HG02588 (cell line): Measurements from ENCODE around the gene CES3.
"Not testable (repeated sequence)": the region's sequence is repeated elsewhere in the genome, so short reads cannot be mapped to it uniquely, and the experiment has no call there.

Source experiments
- ATAC-seq: cut with Tn5 transposase; IDR thresholded peaks from one replicate; pipeline ENCODE4 v1.9.1; 2021; ENCODE audit warnings: mild to moderate bottlenecking, moderate library complexity; ENCODE audit not compliant: unreplicated experiment

The CES3 gene

DNA sequence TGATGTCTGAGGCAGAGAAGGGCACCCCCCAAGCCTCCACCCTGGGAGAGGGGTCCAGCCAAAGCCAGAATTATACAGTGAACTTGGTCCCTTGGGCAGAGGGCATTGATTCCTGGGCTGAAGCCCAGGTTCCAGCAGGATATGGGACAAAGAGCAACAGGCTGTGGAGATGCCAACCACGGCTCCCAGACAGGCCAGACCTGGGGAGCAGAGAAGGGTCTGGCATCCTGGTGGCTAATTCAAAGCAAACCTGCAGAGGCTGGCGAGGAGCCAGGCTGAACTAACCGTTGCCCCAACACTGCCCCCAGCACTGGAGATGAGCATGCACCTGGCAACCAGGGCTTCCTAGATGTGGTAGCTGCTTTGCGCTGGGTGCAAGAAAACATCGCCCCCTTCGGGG lies 3.0 kb downstream of the CES3 start:
- no peak for ATAC-seq

DNA sequence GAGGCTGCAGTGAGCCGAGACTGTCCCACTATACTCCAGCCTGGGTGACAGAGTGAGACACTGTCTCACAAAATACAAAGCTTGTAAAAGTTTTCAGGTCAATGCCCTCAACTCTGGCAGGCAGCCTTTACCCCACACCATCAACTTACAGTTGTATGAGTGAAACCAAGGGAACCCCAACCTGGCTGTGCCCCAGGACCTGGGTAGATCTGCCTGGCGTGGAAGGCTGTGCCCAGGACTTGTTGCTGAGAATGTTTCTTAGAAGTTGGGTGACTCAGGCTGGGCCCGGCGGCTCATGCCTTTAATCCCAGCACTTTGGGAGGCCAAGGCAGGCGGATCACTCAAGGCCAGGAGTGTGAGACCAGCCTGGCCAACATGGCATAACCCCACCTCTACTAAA lies 7.8 kb downstream of the CES3 start:
- ATAC-seq, result no peak

DNA sequence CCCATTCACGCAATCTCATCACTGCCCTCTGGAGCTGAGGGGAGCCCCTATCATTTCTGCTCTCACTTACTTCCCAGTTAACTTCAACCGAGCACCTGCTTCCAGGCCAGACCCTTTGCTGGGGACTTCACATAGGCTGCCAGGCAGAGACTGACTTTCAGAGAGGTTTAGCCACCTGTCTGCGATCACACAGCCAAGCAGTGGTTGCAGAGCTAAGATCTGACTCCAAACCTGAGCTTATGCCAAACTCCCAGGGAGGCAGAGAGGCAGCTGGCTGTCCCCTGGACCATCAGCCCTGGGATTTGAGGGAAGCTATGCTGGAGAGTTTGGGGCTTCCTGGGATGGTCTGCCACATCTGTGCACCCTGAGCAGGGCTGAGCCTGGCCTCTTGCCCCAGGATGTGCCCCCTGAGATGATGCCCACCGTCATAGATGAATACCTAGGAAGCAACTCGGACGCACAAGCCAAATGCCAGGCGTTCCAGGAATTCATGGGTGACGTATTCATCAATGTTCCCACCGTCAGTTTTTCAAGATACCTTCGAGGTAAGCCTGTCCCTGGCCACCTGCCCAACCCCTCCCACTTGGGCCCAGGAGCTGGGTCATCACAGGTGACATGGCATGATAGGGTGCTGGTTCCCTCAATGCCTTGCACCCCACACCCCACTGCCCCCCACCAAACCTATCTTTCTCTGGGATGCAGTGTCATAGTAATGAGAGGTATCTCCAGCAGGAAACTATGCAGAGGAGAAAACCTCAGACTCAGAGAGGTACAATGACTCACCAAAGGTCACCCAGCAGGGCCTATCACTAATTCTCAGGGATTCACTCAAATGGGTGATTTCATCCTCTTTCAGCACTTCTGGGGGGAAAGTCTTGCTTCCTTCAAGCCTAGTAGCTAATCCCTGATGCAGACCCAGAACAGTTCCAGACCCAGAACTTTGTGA lies 10.0 kb downstream of the CES3 start:
- no peak for ATAC-seq

DNA sequence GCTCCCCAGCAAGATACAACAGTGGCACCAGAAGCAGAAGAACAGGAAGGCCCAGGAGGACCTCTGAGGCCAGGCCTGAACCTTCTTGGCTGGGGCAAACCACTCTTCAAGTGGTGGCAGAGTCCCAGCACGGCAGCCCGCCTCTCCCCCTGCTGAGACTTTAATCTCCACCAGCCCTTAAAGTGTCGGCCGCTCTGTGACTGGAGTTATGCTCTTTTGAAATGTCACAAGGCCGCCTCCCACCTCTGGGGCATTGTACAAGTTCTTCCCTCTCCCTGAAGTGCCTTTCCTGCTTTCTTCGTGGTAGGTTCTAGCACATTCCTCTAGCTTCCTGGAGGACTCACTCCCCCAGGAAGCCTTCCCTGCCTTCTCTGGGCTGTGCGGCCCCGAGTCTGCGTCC lies 11.9 kb downstream of the CES3 start:
- no peak for ATAC-seq

DNA sequence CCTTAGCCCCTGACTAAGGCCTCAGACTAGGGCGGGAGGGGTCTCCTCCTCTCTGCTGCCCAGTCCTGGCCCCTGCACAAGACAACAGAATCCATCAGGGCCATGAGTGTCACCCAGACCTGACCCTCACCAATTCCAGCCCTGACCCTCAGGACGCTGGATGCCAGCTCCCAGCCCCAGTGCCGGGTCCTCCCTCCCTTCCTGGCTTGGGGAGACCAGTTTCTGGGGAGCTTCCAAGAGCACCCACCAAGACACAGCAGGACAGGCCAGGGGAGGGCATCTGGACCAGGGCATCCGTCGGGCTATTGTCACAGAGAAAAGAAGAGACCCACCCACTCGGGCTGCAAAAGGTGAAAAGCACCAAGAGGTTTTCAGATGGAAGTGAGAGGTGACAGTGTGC lies 12.7 kb downstream of the CES3 start:
- ATAC-seq, result no peak

DNA sequence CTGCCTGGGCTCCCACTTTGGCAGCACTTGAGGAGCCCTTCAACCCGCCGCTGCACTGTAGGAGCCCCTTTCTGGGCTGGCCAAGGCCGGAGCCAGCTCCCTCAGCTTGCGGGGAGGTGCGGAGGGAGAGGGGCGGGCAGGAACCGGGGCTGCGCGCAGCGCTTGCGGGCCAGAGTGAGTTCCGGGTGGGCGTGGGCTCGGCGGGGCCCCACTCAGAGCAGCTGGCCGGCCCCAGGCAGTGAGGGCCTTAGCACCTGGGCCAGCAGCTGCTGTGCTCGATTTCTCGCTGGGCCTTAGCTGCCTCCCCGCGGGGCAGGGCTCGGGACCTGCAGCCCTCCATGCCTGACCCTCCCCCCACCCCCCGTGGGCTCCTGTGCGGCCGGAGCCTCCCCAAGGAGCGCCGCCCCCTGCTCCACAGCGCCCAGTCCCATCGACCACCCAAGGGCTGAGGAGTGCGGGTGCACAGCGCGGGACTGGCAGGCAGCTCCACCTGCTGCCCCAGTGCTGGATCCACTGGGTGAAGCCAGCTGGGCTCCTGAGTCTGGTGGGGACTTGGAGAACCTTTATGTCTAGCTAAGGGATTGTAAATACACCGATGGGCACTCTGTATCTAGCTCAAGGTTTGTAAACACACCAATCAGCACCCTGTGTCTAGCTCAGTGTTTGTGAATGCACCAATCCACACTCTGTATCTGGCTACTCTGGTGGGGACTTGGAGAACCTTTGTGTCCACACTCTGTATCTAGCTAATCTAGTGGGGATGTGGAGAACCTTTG lies 13.3 kb downstream of the CES3 start:
- not testable (repeated sequence) for ATAC-seq

DNA sequence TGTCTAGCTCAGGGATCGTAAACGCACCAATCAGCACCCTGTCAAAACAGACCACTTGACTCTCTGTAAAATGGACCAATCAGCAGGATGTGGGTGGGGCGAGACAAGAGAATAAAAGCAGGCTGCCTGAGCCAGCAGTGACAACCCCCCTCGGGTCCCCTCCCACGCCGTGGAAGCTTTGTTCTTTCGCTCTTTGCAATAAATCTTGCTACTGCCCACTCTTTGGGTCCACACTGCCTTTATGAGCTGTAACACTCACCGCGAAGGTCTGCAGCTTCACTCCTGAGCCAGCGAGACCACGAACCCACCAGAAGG lies 13.8 kb downstream of the CES3 start:
- not testable (repeated sequence) for ATAC-seq

DNA sequence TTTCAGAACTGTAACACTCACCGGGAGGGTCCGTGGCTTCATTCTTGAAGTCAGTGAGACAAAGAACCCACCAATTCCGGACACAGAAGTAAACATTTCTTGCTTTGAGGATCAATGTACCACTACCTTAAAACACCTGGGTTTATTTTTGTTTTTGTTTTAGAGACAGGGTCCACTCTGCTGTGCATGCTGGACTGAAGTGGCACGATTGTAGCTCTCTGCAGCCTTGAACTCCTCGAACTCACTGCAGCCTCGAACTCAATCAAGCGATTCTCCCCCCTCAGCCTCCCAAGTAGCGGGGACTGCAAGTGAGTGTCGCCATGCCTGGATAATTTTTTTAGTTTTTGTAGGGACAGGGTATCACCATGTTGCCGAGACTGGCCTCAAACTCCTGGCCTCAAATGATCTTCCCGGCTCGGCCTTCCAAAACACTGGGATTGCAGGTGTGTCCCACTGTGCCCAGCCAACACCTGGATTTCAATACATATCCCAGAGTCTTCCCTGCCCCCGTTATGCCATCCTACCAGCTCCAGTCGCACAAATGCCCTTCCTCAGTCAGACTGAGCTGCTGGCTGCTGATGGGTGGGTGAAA lies 14.3 kb downstream of the CES3 start:
- ATAC-seq, result no peak

DNA sequence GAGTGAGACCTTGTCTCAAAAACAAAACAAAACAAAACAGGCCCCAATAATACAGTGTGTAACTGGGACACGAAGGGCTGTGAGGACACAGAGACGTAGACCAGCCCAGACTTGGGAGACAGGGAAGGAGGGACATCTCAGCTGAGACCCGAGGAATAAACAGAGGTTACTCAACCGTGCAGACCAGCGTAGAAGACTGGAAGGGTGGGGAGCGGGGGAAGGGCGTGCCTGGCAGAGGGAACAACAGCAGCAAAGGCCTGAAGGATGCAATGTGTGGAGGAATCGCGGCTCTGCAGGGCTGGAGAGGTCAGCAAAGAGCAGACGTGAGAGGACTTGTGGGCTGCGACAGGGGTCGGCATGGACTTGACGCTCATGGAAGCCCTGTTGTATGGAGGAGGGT lies 15.7 kb downstream of the CES3 start:
- ATAC-seq, result no peak

DNA sequence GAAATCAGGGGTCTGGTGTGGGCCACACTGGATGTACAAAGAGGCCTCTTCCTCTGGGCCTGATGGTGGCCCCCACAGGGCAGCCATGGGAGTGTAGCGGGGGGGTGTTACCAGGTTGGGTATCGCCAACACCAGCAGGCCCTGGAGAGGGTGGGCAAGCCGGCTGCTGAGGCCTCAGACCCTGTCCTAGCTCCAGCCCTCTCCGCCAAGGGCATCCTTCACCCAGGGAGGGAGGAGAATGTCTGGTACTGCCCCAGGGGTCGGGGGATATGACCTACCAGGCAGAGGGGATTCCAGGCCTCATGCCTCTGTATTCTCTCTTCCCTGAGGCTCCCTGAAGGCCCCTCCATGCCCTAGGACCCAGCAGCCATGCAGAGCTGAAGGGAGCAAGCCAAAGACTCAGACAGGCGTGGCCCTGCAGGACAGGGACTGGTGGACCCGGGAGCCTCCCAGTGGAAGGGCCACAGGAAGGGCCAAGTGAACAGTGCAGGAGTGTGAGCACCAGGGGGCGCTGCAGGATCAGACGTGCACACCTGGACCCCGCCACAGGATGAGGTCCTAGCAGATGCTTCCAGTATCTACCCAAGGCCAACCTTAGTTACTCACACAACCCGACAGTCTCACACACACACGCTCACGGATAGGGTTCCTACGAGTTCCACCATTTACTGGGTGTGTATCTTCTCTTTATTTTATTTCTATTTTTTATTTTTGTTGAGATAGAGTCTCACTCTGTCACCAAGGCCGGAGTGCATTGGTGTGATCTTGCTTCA lies 16.5 kb downstream of the CES3 start:
- peak; percentile 79 for ATAC-seq

DNA sequence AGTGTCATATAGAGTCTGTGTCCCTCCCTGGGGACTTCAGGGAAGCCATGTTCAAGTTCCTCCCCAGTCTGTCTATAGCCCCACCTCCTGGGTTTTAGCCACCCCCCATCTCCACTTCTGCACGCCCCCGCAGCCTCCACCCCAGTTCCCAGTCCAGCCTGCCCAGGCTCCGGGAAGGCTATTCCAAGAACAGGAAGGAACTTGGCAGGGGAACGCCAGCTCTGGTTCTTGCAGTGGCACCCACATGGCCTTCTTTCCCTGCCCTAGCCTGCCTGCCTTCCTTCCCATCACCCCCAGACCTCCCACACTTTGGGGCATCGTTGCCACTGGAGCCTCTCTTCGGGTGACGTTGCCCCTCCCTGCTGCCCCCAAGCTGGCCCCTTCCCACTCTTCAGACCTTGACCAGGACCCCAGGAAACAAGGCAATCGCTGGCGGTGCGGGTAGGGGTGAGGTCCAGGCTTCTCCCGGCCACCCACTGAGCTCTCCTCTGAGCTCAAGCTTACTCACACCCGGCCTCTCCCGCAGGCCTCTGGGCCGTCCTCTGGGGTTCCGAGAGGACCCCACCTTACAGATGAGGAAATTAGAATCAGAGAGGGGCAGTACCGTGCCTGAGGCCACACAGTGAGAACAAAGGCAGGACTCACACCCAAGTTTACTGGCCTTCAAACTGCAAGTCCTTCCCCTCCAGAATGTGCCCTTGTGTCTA lies 18.1 kb downstream of the CES3 start:
- no peak for ATAC-seq

DNA sequence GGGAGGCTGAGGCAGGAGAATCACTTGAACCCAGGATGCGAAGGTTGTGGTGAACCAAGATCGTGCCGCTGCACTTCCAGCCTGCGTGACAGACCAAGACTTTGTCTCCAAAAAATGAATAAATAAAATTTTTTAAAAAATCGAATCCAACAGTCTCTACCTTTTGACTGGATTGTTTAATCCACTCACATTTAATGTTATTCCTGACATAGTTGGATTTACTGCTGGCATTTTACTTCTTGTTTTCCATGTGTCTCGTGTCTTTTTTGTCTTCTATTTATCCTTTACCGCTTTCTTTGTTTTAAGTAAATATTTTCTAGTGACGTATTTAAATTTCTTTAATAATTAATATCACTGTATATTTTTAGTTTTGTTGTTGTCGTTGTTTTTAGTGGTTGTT lies 22.0 kb downstream of the CES3 start:
- no peak for ATAC-seq

DNA sequence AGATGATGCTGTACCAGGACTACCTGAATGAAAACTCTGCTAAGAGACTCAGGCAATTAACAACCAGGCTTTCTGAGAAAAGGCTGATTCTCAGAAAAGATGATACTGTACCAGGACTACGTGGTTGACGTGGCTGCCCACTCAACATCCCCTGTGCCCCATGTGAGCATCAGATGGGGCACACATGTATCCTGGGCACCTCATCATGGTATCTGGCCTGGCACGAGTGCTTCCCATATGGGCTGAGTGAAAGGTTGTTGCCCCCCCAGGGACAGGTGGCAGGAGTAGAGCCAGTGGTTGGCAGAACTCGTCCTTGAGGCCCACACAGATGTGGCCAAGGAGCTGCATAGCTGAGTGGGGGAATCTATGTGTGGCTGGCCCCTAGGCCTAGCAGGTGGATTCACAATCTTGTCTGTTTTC lies 23.8 kb downstream of the CES3 start:
- no peak for ATAC-seq

DNA sequence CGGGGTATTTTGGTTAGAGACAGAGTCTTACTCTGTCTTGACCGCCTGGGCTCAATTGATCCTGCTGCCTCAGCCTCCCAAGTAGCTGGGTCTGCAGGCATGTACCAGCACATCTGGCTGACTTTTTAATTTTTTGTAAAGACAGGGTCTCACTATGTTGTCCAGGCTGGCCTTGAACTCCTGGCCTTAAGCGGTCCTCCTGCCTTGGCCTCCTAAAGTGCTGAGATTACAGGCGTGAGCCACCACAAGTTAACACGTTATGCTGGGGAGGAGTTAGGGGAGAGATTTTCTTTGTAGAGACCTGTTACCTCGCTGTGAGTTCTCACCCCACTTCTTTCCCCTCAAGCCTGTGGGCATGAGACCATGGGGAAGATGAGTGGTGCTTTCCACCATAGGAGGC lies 25.5 kb downstream of the CES3 start:
- ATAC-seq, result no peak

DNA sequence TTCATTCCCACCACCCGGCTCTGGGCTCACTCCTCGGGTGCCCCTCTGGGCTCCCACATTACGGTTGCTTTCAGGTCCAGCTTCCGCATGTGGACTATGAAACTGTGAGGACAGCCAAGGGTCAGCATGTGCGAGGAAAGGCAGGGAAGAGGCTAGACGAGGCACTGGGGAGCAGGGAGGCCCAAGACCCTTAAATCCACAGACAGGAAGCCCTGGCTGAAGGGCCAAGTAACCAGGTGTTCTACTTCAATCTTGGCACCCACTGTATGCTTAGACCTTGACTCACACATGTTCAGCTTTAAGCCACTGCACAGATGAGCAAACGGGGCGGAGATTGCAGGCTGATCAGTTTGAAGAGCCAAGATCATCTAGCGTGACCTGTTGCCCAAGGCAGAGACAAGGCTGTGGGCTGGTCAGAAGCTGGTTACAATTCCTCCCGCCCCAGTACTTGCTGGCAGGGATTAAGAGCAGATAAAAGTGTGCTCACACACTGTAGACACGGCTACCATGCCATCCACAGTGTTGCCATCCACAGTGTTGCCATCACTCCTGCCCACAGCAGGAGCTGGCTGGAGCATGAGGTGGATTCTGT lies 27.2 kb downstream of the CES3 start, which contains the start of gene CES4A:
CES4A (plus strand) TSS at position 393 of the 592 bp plus-strand sequence; CDS start at position 577, 184 bp downstream.
- no peak for ATAC-seq

DNA sequence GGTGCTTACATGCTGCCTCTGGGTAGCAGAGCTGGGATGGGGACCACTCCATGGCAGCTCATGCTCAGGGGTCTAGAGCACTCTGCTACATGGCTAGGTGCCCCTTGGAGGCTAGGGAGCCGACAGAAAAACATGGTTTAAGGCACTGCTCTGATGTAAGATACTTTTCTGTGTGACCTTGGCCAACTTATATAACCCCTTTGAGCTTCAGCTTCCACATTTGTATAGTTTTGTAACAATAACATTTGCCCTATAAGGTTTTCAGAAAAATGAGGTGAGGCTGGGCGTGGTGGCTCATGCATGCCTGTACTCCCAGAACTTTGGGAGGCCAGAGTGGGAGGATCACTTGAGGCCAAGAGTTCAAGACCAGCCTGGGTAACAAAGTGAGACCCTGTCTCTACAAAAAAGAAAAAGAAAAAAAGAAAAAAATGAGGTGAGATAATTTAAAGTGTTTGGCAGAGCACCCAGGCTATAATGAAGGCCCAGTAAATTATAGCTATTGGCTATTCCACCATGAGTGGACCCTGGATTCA lies 30.5 kb downstream of the CES3 start:
- no peak for ATAC-seq

DNA sequence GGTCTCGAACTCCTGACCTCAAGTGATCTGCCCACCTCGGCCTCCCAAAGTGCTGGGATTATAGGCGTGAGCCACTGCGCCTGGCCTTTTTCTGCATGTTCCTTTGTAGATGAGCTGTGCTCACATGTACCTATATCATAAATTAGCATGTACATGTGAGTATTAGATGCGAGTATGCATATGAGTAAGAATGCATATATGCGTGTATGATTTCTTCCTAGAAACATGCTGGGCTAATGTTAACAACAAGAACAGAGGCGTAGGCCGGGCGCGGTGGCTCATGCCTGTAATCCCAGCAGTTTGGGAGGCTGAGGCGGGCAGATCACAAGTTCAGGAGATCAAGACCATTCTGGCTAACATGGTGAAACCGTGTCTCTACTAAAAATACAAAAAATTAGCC lies 32.5 kb downstream of the CES3 start:
- not testable (repeated sequence) for ATAC-seq

DNA sequence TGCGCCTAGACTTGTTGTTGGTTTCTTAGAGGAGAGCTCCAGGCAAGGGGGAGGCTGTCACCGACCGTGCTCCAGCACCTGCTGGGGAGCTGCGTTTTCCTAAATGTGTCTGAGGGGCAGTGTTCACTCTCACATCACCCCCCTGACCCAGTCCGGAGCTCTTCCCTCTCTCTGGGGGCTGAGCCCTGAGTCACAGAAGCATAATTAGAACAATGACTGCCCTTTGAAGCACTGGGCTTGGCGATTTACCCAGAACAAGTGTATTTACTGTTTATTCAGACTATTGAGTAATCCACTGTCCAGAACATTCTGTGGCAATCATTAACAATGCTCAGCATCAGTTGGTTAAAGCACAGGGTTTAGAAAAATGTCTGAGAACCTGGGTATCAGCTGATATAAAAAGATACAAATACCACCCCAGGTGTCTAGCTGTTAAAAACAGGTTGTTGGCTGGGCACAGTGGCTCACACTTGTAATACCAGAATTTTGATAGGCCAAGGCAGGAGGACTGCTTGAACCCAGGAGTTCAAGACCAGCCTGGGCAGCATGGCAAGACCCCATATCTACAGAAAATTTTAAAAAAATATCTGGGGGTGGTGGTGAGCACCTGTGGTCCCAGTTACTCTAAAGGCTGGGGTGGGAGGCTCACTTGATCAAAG lies 35.4 kb downstream of the CES3 start:
- no peak for ATAC-seq

DNA sequence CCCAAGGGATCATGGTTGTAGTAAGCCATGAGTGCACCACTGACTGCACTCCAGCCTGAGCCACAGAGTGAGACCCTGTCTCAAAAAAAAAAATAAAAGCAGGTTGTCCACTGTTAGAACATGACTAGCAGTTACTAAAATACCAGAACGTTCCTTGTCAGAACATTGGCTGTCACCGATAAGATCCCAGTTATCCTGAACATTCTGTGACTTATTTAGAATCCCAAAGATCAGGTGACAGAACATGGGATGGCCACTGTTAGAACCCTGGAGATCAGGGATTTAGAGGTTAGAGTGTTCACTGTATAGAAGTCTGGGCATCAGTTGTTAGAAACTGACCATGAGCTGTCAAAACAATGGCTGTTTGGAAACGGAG lies 35.9 kb downstream of the CES3 start:
- ATAC-seq, result no peak
